Tibial nerve (tissue), 4 donors: Measurements from ENCODE around the gene ELMO1. TPM values are rescaled to one million over a fixed set of nuclear protein-coding genes. Genes with fewer than 3 reads are reported as not detected.

Source experiments
- DNase-seq, 2 donors: peaks; one replicate each; pipeline ENCODE4 v3.0.0-alpha.2; 2019; ENCODE audit warnings: low spot score in 2 of 2
- H3K27ac ChIP-seq, 4 donors: fragments of 200-600 bp; sonication (generic) in 3 of 4; one replicate each; pipeline ENCODE4 v1.5.1; 2017 to 2019; ENCODE audit warnings: mild to moderate bottlenecking in 1 of 4
- H3K27me3 ChIP-seq, 2 donors: fragments of 200-600 bp; sonication (generic) in 1 of 2; one replicate each; pipeline versions ENCODE4 v1.5.1 to v1.6.0; 2017 to 2019
- H3K36me3 ChIP-seq, 3 donors: fragments of 200-600 bp; sonication (generic); one replicate each; pipeline ENCODE4 v1.5.1; 2018 to 2019
- H3K4me1 ChIP-seq, 4 donors: fragments of 200-600 bp; sonication (generic) in 3 of 4; one replicate each; pipeline ENCODE4 v1.5.1; 2017 to 2019
- H3K4me3 ChIP-seq, 4 donors: fragments of 200-600 bp; sonication (generic) in 3 of 4; one replicate each; pipeline ENCODE4 v1.5.1; 2017 to 2019; ENCODE audit warnings: mild to moderate bottlenecking in 1 of 4, moderate library complexity in 1 of 4
- H3K9me3 ChIP-seq, 4 donors: fragments of 200-600 bp; sonication (generic) in 3 of 4; one replicate each; pipeline ENCODE4 v1.5.1; 2017 to 2019
- CTCF ChIP-seq, 5 experiments: fragments of 200-600 bp in 3 of 5; fragments of 450-650 bp in 2 of 5; sonication (generic) in 3 of 5; IDR thresholded peaks; one replicate each; pipeline ENCODE4 v1.5.1; 2016 to 2019; ENCODE audit warnings: antibody characterized with exemption in 5 of 5, mild to moderate bottlenecking in 3 of 5, moderate library complexity in 2 of 5
- EP300 ChIP-seq, 2 donors: sonication (generic); formaldehyde crosslinking; IDR thresholded peaks; one replicate each; pipeline ENCODE4 v1.6.1; 2017; ENCODE audit warnings: antibody characterized with exemption in 2 of 2, mild to moderate bottlenecking in 1 of 2
- POLR2A ChIP-seq, 2 donors: fragments of 450-650 bp; IDR thresholded peaks; one replicate each; pipeline ENCODE4 v1.6.1; 2017; ENCODE audit warnings: antibody characterized with exemption in 2 of 2, mild to moderate bottlenecking in 2 of 2, moderate library complexity in 2 of 2
- WGBS, 2 donors: methylation state at CpG; one replicate each; pipeline ENCODE4 v1.1.5; 2018; 5-methylcytosine and 5-hydroxymethylcytosine counted together
- total RNA-seq, 4 donors: library from RNA; depleted of rRNA; stranded (reverse); fragments of >200 nt; gene quantifications; one replicate each; pipeline ENCODE4 v1.1.0, GENCODE V29; 2016

Gene ELMO1
- total RNA-seq, 4 donors from 2014 or later, result 196 to 328 (median 268) TPM

DNA sequence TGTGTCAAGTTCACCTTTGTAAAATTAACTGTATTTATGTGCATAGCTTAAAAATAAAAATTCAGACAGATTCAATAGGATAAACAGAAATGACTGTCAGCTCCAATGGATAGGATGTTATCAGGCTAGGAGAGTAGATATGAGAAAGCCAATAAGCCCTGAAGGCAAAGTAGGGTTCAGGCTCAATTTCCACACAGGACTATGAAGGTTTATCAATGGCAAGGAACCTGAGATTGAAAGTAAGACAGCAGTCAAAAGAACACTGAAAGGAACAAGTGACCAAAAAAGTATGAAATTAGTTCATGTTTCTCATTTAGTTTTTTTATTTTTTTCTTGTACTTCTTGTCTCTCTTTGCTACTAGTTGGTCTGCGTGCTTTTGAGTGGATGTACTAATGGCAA, 121.4 kb downstream of the ELMO1 start:
- H3K4me1 ChIP-seq, result peaks cover 0 to 19% (median under 1%) of the 10 kb centered on the region in 4 donors
- H3K9me3 ChIP-seq, result peaks cover 0 to 6% (median 0%) of the 10 kb centered on the region in 4 donors
- peaks cover 0 to 3% (median 0%) of the 10 kb centered on the region in 3 donors for H3K36me3 ChIP-seq
- no peak for TF ChIP-seq CTCF (IDR thresholded peaks at IDR 0.05)
- TF ChIP-seq POLR2A (IDR thresholded peaks at IDR 0.05), result no peak
- no peak for TF ChIP-seq EP300 (IDR thresholded peaks at IDR 0.05)
- H3K4me3 ChIP-seq, result no peak overlapping the region
- DNase-seq, result no peak
- no peaks in the 10 kb centered on the region for H3K27me3 ChIP-seq
- no peak overlapping the region for H3K27ac ChIP-seq
- 96 to 98% methylated on average over 1 of the region's 1 CpG for WGBS, 2 donors

- no peaks in the 10 kb centered on the region for H3K9me3 ChIP-seq
- no peaks in the 10 kb centered on the region for H3K27me3 ChIP-seq
- peaks cover 0 to 24% (median 0%) of the 10 kb centered on the region in 4 donors for H3K4me1 ChIP-seq
- no peak for DNase-seq
- WGBS, 2 donors, result 96 to 98% methylated on average over 4 of the region's 4 CpGs
- H3K4me3 ChIP-seq, result no peak overlapping the region
- no peak overlapping the region for H3K27ac ChIP-seq
- no peaks in the 10 kb centered on the region for H3K36me3 ChIP-seq
- TF ChIP-seq EP300 (IDR thresholded peaks at IDR 0.05) (no peak), POLR2A (IDR thresholded peaks at IDR 0.05) (no peak), CTCF (IDR thresholded peaks at IDR 0.05) (no peak)
Observed at GRCh38 chr7:37323966-37324365, 124.7 kb downstream of the ELMO1 start.

DNA sequence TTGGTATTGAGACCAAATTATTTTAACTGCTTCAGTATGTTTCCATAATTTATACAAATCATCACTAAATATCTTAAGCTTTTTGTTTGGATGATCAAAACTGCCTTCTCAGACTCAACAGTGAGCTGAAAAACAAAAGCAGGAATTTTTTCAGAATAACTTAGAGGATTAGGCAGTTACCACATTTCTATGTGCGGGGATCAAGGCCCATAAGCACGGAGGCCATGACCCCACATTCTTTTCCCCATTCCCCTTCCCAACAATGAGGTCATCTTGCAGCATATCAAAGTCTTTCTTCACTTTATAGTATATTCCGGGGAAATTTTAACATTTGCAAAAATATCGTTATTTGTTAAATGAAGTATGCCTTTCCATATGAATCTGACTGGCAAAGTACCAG, 125.8 kb downstream of the ELMO1 start:
- TF ChIP-seq EP300 (IDR thresholded peaks at IDR 0.05) (no peak), POLR2A (IDR thresholded peaks at IDR 0.05) (no peak), CTCF (IDR thresholded peaks at IDR 0.05) (no peak)
- no peak for DNase-seq
- 40 to 42% methylated on average over 4 of the region's 4 CpGs for WGBS, 2 donors
- Histone ChIP-seq H3K27ac (no peak overlapping the region), H3K27me3 (no peaks in the 10 kb centered on the region), H3K36me3 (no peaks in the 10 kb centered on the region), H3K4me3 (no peak overlapping the region), H3K4me1 (peaks cover 0 to 35% (median 2%) of the 10 kb centered on the region in 4 donors), H3K9me3 (no peaks in the 10 kb centered on the region)

DNA sequence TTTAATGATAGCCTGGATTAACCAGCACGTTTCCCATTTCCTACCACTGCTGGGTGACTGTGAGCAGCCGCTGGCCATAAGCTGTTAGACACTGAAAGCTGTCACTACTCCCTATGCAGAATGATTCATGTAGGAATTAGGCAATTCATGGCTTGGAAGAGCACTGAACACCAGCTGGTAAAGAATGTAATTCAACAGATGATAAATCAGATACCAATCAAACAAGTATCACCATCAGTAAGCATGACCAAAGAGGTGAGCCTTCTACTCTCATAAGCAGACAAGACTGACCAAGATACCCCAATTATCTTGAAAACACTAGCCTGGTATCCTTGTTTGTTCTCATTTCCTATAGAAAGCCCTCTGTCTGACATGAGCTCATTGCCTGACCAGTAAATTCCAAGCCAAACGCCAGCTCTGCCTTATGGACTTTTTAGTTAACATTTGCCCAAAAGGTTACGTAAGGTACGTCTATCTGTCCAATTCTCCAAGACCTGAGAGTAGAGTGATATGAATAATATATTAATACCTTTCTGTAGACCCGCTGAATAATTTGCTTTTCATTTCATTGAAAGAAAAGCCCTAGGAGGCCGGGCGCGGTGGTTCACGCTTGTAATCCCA, 127.7 kb downstream of the ELMO1 start:
- Histone ChIP-seq H3K9me3 (no peaks in the 10 kb centered on the region), H3K4me1 (peaks cover 0 to 48% (median 13%) of the 10 kb centered on the region in 4 donors), H3K36me3 (no peaks in the 10 kb centered on the region), H3K27ac (no peak overlapping the region), H3K4me3 (no peak overlapping the region), H3K27me3 (no peaks in the 10 kb centered on the region)
- WGBS, 2 donors, result 91 to 97% methylated on average over 10 of the region's 10 CpGs
- TF ChIP-seq CTCF (IDR thresholded peaks at IDR 0.05) (no peak), EP300 (IDR thresholded peaks at IDR 0.05) (no peak), POLR2A (IDR thresholded peaks at IDR 0.05) (no peak)
- DNase-seq, result no peak

- Histone ChIP-seq H3K27me3 (no peaks in the 10 kb centered on the region), H3K4me3 (no peak overlapping the region), H3K27ac (peak overlapping the region in 1 of 4 donors; percentile 31), H3K36me3 (no peaks in the 10 kb centered on the region), H3K9me3 (no peaks in the 10 kb centered on the region), H3K4me1 (peaks cover 0 to 54% (median 13%) of the 10 kb centered on the region in 4 donors)
- no peak for DNase-seq
- TF ChIP-seq POLR2A (IDR thresholded peaks at IDR 0.05), result no peak
- TF ChIP-seq CTCF (IDR thresholded peaks at IDR 0.05), result no peak
- no peak for TF ChIP-seq EP300 (IDR thresholded peaks at IDR 0.05)
- 72 to 74% methylated on average over 6 of the region's 6 CpGs for whole genome bisulfite sequencing, 2 donors
Observed at GRCh38 chr7:37320140-37320847, 128.4 kb downstream of the ELMO1 start.
